HCT116 (cell line): ENCODE data around the gene IMMP2L. TPM values are rescaled to one million over a fixed set of nuclear protein-coding genes. Genes with fewer than 3 reads are reported as not detected.

Experiments
- ATAC-seq: fragments of 200-7000 bp; cut with Tn5 transposase; 2 replicates; pipeline ENCODE4 v1.9.1; 2020; ENCODE audit warnings: mild to moderate bottlenecking, moderate library complexity
- BruUV-seq: library from RNA; stranded (reverse); fragments of 400-500 nt; replicated peaks from 2 replicates; lab custom pipeline; 2021; lab: Mats Ljungman, UMichigan
- CTCF ChIA-PET: fragments of 300-600 bp; sonication (Branson Sonifier 250); formaldehyde crosslinking; loops from one replicate; lab custom pipeline; 2021; ENCODE audit warnings: antibody characterized with exemption; lab: Charles Lee
- POLR2A ChIA-PET: fragments of 300-600, 350-600 bp; sonication (Branson Sonifier 250); formaldehyde crosslinking; loops from one replicate; lab custom pipeline; 2021; ENCODE audit warnings: antibody characterized with exemption; lab: Charles Lee
- RAD21 ChIA-PET, 2 experiments: fragments of 300-600 bp; sonication (Branson Sonifier 250); formaldehyde crosslinking; loops; one replicate each; lab custom pipeline; 2023; ENCODE audit warnings: low total read pairs in 2 of 2; ENCODE audit not compliant: uncharacterized antibody in 2 of 2, unreplicated experiment in 2 of 2, low non-redundant PET in 1 of 2; lab: Charles Lee
- DNase-seq: peaks from one replicate; pipeline ENCODE4 v3.0.0-alpha.2; 2010; ENCODE audit warnings: low read depth, low spot score
- H2AFZ ChIP-seq: fragments of 200-600 bp; shearing (Covaris generic), sonication (generic); 2 replicates; pipeline ENCODE4 v1.6.1; 2017; ENCODE audit warnings: low read depth, mixed run types, mixed read lengths, antibody characterized with exemption, low read length; ENCODE audit not compliant: poor library complexity, severe bottlenecking
- H3K27ac ChIP-seq: 2 replicates; pipeline ENCODE4 v1.5.1; 2012; ENCODE audit warnings: low read depth, low read length
- H3K27me3 ChIP-seq: fragments of 200-600 bp; sonication (generic); 2 replicates; pipeline ENCODE4 v1.6.1; 2016; ENCODE audit warnings: mixed run types, low read length, mixed read lengths; ENCODE audit not compliant: insufficient read depth
- H3K36me3 ChIP-seq, 2 experiments: fragments of 200-500 bp in 1 of 2; fragments of 200-600 bp in 1 of 2; sonication (Bioruptor generic) in 1 of 2; sonication (generic) in 1 of 2; 2 replicates each; pipeline versions ENCODE4 v1.5.1 to v1.6.1; 2014 to 2016; ENCODE audit warnings: low read length in 2 of 2, inconsistent platforms in 1 of 2, mixed read lengths in 1 of 2, mixed run types in 1 of 2; ENCODE audit not compliant: insufficient read depth in 2 of 2, control insufficient read depth in 1 of 2
- H3K4me1 ChIP-seq, 2 experiments: fragments of 200-600 bp in 1 of 2; sonication (generic) in 1 of 2; 2 replicates each; pipeline versions ENCODE4 v1.5.1 to v1.6.1; 2012 to 2017; ENCODE audit warnings: low read length in 2 of 2, inconsistent platforms in 1 of 2, mild to moderate bottlenecking in 1 of 2, mixed read lengths in 1 of 2, mixed run types in 1 of 2, moderate library complexity in 1 of 2; ENCODE audit not compliant: insufficient read depth in 2 of 2, control insufficient read depth in 1 of 2
- H3K4me2 ChIP-seq: fragments of 200-600 bp; sonication (generic); 2 replicates; pipeline ENCODE4 v1.6.1; 2017; ENCODE audit warnings: mixed run types, low read length, mixed read lengths
- H3K4me3 ChIP-seq, 2 experiments: fragments of 200-600 bp in 1 of 2; sonication (generic) in 1 of 2; replicated peaks in 1 of 2; 2 replicates each; pipeline ENCODE4 v1.5.1; 2011 to 2016; ENCODE audit warnings: low read length in 2 of 2, control low read depth in 1 of 2, low read depth in 1 of 2, mild to moderate bottlenecking in 1 of 2, mixed read lengths in 1 of 2, mixed run types in 1 of 2
- H3K79me2 ChIP-seq: fragments of 200-600 bp; sonication (generic); 2 replicates; pipeline ENCODE4 v1.6.1; 2017; ENCODE audit warnings: mild to moderate bottlenecking, mixed run types, low read length, moderate library complexity, mixed read lengths; ENCODE audit not compliant: insufficient read depth
- H3K9ac ChIP-seq: fragments of 200-600 bp; sonication (generic); 2 replicates; pipeline ENCODE4 v1.6.1; 2016; ENCODE audit warnings: low read length, mixed read lengths
- H3K9me2 ChIP-seq: fragments of 200-600 bp; sonication (generic), shearing (Covaris generic); 2 replicates; pipeline ENCODE4 v1.6.1; 2017; ENCODE audit warnings: mixed run types, mild to moderate bottlenecking, moderate library complexity; ENCODE audit not compliant: insufficient read depth
- H3K9me3 ChIP-seq, 2 experiments: fragments of 200-500 bp in 1 of 2; fragments of 200-600 bp in 1 of 2; sonication (Bioruptor generic) in 1 of 2; sonication (generic) in 1 of 2; 2 replicates each; pipeline ENCODE4 v1.6.1; 2014 to 2017; ENCODE audit warnings: low read length in 2 of 2, mixed read lengths in 2 of 2, inconsistent platforms in 1 of 2, low read depth in 1 of 2, mild to moderate bottlenecking in 1 of 2, mixed run types in 1 of 2, moderate library complexity in 1 of 2; ENCODE audit not compliant: control insufficient read depth in 1 of 2, insufficient read depth in 1 of 2
- H4K20me1 ChIP-seq: fragments of 200-600 bp; sonication (generic), shearing (Covaris generic); 2 replicates; pipeline ENCODE4 v1.6.1; 2017; ENCODE audit warnings: mixed run types, mild to moderate bottlenecking, moderate library complexity; ENCODE audit not compliant: insufficient read depth
- ATF3 ChIP-seq: IDR thresholded peaks from 2 replicates; pipeline ENCODE4 v1.6.1; 2012
- CEBPB ChIP-seq: IDR thresholded peaks from 2 replicates; pipeline ENCODE4 v1.6.1; 2012; ENCODE audit warnings: low read depth
- JUND ChIP-seq: IDR thresholded peaks from 2 replicates; pipeline ENCODE4 v1.6.1; 2012
- POLR2AphosphoS5 ChIP-seq: IDR thresholded peaks from 2 replicates; pipeline ENCODE4 v1.6.1; 2011; ENCODE audit warnings: mild to moderate bottlenecking, low read depth, low read length, moderate library complexity
- ZBTB33 ChIP-seq: IDR thresholded peaks from 2 replicates; pipeline ENCODE4 v1.6.1; 2011; ENCODE audit warnings: mild to moderate bottlenecking, low read length, moderate library complexity; ENCODE audit not compliant: insufficient replicate concordance; ENCODE audit errors: extremely low read depth
- ZFX ChIP-seq: fragments of 450-650 bp; IDR thresholded peaks from 2 replicates; pipeline ENCODE4 v1.6.1; 2017
- ZNF274 ChIP-seq: fragments of 200-500 bp; sonication (Bioruptor generic); IDR thresholded peaks from 2 replicates; pipeline ENCODE4 v1.6.1; 2014; ENCODE audit warnings: mild to moderate bottlenecking, low read depth, low read length, inconsistent platforms
- intact Hi-C: fragments of 100-400 bp; cut with micrococcal nuclease; formaldehyde crosslinking; loops from 2 replicates; pipeline ENCODE4 v1.10.0; 2022
- total RNA-seq: library from RNA; stranded (reverse); gene quantifications from one replicate; pipeline ENCODE4 v1.2.1, GENCODE V29; 2021; ENCODE audit not compliant: unreplicated experiment

The IMMP2L gene
- total RNA-seq, 1 experiment from 2014 or later = 21.1 TPM

GRCh38 chr7:110909117-110909516, 653.2 kb downstream of the IMMP2L start:
- ChIA-PET POLR2A (no interaction called here), RAD21 (no interaction called here), CTCF (no interaction called here)
- no peak overlapping the region for H3K4me3 ChIP-seq
- H3K9ac ChIP-seq = no peak overlapping the region
- intact Hi-C loops = no loop called here
- no peaks in the 10 kb centered on the region for H3K79me2 ChIP-seq
- no peak overlapping the region for H3K4me2 ChIP-seq
- H3K27me3 ChIP-seq = no peaks in the 10 kb centered on the region
- DNase-seq = no peak
- H3K27ac ChIP-seq = no peak overlapping the region
- ATAC-seq = no peak
- no TSS peak for BruUV-seq
- H3K9me3 ChIP-seq = no peaks in the 10 kb centered on the region
- TF ChIP-seq JUND (no peak), ZBTB33 (no peak), ZNF274 (no peak), CEBPB (no peak), POLR2AphosphoS5 (no peak), ATF3 (no peak), ZFX (no peak)
- no peaks in the 10 kb centered on the region for H3K4me1 ChIP-seq
- H3K36me3 ChIP-seq = no peaks in the 10 kb centered on the region
- H2AFZ ChIP-seq = no peak overlapping the region
- H4K20me1 ChIP-seq = no peaks in the 10 kb centered on the region
- H3K9me2 ChIP-seq = no peaks in the 10 kb centered on the region
